Tongue (tissue), 2 donors: ENCODE data around the gene ELOVL1. TPM values are rescaled to one million over a fixed set of nuclear protein-coding genes. Genes with fewer than 3 reads are reported as not detected.
A peak's percentile ranks its signal among the peaks of the same experiment; 100 is the strongest.
"Not testable (repeated sequence)": the region's sequence is repeated elsewhere in the genome, so short reads cannot be mapped to it uniquely, and the experiment has no call there.

ENCODE experiments used
- DNase-seq: peaks from one replicate; pipeline ENCODE4 v3.0.0-alpha.2; 2015
- total RNA-seq: library from RNA; depleted of rRNA; stranded (reverse); fragments of >200 nt; gene quantifications from one replicate; pipeline ENCODE4 v1.2.3, GENCODE V29; 2014

Gene ELOVL1
- total RNA-seq, 1 donor from 2014 or later = 9.6 TPM

DNA sequence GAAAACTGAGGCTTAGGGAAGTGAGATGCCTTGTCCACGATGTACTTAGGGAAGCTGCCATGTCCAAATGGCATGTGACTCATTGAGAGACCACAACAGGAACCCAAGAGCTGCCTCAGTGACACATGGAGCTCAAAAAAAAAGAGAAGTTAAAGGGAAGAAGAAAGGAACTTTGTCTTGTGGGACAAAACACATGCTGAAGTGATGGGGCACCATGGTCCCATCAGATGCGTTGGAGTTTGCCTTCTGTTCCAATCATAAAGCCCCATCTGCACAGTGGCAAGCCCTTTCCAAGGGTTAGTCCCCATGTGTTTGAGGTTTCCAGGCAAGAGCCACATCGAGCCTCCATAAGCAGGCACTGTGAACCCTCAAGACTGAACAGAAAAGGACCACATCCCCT is 13.8 kb upstream of the ELOVL1 start:
- no peak for DNase-seq

DNA sequence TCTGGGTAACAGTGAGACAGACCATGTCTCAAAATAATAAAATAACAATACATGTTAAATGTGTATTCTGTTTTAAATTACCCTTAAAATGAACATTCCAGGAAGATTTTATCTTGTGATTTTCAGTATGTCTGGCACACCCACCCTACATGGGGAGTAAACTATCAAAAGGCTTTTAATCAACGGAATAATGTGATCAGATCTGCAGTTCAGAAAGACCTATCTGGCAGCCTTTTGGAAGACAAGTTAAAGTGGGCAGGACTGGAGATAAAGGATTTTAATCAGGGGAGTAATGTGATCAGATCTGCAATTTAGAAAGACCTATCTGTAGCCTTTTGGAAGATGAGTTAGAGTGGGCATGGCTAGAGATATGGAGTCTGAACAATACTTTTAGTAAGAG is 11.7 kb upstream of the ELOVL1 start:
- no peak for DNase-seq

DNA sequence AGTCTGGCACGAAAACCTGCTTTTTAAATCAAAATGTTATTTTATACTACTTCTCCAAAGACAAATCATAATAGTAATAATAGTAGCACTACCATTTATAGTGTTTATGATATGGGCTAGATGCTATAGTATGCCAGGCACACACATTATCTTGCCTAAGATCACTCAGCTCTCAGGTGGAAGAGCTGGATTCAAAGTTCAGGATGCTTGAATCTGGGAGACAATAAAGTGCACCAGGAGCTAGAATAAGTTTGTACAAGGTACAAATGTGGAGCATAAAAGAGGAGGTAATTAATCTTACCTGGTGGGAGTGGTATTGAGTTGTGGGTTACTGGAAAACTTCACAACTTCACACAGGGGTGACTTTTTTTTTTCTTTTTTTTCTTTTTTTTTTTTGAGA is 10.0 kb upstream of the ELOVL1 start:
- DNase-seq = no peak

DNA sequence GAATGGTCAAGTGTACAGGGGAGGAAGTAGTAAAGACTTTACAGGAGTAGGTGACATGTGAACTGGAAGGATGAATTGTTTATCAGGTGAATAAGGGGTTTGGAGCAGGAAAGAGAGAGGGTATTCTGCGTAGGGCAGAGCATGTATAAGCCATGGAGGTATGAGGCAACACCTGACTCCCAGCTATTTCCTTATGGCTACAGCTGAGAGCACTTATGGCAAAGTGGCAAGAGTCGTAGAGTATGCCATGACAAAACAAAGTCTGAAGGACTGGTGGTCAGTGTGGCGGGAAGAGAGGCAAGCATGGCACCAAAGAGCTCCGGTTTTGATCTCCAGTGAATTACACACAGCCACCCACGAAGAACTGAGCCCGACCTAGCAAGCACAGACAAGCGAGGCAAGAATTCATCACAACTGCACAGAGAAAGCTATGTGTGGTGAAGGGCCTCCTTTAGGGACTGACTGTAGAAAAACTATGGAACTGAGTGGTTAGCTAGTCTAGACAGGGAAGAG is 9.0 kb upstream of the ELOVL1 start:
- no peak for DNase-seq

DNA sequence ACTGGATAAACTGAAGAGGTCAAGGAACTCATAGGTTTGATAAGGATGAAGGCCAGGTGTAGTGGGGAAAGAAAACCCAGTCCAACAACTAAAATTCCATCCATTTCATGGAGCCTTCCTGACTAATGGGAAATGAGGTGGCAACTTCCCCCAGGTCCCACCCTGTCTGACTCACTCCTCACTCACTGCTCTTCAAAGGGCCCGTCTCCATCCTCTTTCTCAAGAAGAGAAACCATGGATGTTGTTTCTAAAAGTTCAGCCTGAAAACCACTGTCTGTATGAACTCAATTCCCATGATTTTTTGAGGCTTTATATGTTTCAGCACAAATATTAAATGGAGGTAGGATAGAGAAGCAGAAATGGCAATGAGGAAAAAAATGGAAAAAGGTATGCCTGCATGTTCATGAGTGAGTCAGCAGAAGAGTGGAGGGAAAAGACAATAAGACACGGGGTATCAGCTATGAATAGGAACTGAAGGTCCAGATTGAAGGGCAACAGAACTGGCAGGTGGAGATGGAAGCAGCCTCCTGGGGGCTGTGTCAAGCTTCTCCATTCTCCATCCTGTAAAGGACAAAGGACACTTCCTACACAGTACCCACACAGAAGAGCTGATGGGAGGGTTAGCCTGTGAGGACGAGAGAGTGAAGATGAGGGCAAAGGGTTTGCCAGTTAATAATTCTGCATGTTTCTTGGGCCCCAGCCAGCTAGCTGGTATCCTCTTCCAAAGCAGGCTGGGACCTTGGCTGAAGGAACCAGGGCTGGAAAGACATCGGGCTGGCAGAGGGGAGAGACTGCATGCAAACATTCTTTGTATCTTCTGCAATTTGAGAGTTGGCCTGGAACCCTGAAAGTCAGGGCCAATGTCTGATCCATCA is 5.5 kb upstream of the ELOVL1 start:
- DNase-seq = no peak

DNA sequence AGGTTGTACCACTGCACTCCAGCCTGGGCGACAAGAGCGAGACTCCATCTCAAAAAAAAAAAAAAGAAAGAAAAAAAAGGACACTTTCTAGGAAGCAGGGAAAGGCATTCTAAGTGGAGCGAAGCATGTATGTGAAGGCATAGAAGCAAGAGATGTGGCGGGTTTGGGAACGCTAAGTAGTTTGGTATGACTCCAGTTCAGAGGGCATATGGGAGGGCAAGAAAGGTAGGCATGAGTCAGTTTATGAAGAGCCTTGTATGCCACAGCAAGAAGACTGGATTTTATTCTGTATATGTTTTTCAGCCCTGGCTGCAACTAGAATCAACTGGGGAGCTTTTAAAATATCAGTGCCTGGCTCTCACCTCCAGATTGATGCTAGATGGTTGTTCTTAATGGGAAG is 4.4 kb upstream of the ELOVL1 start:
- DNase-seq = no peak

DNA sequence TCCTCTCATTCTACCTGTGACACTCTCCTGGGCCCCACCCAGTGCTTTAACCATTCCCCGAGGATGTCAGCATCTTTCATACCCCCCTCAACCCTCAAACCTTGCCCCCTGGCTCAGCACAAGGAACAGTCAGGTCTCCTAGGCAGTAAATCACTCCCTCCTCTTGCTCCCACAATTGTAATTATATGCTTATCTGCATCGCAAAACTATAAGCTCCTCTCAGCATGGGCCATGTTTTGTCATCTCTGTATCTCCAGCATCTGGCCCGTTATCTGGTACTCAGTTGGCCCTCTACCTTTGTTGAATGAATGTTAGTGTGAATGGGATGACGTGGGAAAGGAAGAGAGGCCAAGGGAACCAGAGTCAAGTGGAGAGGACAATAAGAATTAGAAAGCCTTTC is 2.8 kb upstream of the ELOVL1 start:
- DNase-seq = no peak

DNA sequence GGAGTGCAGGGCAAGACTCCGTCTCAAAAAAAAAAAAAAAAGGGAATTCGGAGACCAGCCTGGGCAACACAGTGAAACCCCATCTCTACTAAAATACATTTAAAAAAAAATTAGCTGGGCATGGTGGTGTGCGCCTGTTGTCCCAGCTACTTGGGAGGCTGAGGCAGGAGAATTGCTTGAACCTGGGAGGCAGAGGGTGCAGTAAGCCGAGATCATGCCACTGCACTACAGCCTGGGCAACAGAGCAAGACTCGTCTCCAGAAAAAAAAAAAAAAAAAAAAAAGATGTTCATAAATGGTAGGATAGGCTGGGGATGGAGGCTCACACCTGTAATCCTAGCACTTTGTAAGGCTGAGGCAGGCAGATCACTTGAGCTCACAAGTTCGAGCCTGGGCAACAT is 2.0 kb upstream of the ELOVL1 start:
- not testable (repeated sequence) for DNase-seq

DNA sequence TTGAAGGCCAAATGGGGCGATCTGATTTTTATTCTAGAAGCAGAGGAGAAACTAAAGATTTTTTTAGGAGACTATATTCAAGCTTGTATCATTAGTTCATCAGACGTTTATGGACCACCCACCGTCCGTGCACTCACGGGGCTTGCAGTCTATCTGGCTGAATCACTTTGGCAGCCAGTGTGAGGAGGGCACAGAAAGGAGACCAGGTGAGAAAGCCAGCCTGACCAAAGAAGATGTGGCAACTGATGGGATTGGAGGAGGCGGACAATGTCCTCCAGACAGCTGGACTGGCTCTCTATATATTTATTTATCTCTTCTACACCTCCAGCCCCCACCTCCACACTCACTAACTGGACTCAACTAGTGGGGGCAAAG is 822 bp upstream of the ELOVL1 start:
- no peak for DNase-seq

DNA sequence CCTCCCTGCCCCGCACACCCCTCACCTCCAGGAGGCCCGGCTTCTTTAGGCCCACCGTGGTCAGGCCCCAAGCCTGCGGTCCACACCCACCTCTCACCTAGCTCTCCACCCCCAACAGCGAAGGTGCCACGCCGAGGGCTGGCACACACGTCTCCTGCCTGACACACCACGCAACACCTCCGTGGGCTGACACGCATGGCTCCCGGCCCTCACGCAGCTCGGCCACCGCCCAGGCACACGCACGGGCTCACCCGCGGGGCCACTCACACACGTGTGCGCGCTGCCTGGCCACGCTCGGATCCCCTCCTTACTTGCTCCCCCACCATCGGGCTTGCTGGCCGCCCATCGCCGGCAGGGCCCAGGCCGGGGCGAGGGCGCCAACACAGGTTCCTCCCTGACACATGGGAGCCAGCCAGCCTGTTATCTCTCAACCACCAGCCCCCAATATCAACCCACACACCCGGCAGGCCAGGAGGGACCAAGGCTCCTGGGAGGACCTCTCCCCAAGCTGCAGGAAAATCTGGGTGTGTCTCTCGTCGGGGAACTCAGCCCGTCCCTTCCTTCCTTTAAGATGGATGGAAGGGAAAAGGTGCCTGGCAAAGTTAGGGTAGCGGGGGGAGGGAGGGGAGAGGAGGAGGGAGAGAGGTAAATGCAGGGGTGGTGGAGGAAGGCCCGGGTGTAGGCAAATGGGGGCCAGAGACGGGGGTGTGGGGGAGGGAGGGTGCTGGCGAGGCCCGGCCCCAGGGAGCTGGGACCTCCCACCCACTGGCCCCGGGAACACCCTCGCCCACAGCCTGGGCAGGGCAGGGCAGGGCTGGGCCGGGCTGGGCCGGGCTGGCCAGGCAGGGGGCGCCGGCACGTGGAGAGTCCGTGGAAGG is 546 bp downstream of the ELOVL1 start:
- DNase-seq = peak; percentile 28

DNA sequence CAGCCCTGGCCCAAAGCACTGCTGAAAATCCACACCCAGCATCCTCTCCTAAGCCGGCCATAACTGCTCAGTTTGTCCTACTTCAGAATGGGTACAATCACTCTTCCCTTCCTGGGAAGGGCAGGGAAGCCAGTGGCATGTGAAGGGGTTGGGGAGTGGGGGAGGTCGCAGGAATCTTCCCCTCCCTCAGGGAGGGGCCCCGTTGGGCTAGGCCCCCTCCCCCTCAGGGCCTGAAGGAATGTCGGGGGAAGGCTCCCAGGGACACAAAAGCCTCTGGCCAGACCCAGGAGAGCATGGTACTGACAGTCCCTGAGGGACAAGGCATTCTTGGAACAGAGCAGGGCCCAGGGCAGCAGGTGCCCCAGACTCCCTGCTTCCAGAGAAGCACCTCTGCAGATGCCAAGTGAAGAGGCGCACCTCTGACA is 1.2 kb downstream of the ELOVL1 start:
- DNase-seq = no peak

DNA sequence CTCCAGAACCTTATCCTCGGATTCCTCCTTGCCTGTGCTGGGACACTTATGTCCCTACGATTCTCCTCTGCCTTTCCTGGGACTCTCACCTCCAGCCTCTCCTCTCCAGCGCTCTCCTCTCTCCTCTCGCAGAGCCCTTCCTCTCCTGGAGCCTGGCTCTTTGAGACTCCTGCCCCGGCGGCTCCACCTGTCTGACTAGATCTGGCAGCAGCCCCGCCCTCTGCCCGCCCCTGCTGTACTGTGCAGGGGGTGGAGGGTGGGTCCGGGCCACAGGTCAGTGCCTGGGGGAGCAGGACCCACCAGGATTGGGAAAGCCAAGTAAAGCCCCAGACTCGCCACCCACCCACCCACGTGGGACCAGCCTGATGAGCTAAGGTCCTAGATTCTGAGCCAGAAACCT is 1.6 kb downstream of the ELOVL1 start:
- peak; percentile 24 for DNase-seq

DNA sequence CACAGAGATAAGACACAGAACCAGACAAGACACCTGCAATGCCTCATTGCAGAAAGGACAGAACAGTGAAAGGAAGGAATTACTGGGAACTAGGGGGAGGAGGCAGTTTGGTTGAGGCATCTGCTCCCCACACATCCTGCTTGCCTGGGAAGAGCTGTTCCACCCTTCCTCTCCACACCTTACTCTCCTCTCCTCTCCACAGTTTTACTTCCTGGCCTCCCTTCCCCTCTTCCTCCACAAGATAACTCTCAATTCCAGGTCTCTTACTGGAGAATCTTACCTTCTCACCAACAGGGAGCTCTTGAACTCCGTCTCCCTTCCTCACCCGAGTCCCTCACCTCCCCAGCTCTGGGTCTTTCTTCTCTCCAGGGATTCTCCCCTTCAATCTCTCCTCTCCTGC is 2.1 kb downstream of the ELOVL1 start:
- no peak for DNase-seq

DNA sequence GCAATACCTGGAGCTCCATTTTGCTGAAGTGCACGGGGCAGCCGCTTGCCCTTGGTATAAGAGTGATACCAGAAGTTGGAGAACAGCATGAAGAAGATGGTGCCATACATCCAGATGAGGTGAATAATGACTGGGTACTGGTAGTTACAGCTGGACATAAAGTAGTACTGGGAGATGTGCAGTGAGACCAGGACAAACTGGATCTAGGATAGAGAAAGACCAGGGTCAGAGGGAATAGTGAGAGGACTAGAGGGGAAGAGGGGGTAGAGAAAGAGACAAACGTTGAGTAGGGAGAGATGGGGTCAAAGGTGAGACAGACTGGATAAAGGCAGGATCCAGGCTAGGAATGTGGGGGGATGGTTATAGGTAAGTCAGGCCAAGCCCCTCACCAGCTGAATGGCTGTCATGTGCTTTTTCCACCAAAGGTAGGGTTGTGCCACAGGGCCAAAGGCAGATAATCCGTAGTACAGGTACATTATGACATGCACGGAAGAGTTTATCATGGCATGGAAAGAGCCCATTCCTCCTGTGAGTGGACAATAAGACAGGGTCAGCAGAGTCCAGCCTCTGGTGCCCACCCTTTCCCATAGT is 3.8 kb downstream of the ELOVL1 start:
- no peak for DNase-seq

DNA sequence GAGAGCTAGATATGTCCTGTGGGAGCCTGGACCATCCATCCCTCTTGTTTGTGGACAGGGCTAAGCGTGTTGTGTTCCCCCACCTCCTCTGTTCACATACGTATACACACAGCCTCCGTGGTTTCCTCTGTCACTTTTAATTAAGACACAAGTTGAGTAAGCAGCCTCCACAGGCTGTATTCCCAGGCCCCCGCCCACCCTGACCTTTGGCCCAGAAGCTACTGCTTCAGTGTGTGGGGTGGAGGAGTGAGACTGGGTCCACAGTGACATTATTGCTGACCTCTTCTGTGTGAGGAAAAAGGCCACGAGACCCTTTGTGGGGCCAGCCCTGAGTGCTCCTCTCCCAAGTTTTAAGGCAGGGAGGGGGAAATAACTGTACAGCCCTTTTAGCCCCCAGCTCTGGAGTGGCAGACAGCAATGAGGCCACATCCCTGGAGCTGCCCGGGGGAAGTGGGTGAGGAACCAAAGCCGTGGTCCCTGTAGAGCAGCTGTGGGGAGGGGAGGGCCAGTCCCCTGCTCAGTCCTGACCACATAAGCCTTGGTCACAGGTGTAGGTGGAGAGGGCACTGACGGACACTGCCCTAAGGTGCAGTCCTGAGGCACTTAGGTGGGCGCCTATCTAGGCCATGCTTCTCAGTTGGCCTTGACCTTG is 4.4 kb downstream of the ELOVL1 start:
- no peak for DNase-seq

DNA sequence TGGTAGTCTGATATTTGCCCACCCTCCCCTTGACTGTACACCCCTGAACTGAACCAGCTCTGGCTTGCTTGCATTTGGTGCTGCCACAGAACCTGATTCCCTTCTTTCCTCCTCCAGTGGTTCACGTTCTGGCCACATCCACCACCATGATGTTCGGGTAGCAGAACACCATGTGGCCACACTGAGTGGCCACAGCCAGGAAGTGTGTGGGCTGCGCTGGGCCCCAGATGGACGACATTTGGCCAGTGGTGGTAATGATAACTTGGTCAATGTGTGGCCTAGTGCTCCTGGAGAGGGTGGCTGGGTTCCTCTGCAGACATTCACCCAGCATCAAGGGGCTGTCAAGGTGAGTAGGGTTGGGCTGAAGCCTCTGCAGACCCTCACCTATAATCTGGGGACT is 7.2 kb downstream of the ELOVL1 start:
- no peak for DNase-seq

DNA sequence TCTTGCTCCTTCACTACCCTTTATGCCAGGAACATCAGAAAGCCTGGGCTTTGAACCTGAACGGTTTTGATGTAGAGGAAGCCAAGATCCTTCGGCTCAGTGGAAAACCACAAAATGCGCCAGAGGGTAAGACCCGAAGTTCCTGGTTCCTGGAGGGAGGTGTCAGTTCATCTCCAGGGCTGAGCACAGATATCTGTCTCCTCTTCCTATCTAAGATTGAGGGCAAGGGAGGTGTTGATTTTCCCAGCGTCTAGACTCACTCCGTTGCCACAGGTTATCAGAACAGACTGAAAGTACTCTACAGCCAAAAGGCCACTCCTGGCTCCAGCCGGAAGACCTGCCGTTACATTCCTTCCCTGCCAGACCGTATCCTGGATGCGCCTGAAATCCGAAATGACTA is 8.1 kb downstream of the ELOVL1 start:
- no peak for DNase-seq

DNA sequence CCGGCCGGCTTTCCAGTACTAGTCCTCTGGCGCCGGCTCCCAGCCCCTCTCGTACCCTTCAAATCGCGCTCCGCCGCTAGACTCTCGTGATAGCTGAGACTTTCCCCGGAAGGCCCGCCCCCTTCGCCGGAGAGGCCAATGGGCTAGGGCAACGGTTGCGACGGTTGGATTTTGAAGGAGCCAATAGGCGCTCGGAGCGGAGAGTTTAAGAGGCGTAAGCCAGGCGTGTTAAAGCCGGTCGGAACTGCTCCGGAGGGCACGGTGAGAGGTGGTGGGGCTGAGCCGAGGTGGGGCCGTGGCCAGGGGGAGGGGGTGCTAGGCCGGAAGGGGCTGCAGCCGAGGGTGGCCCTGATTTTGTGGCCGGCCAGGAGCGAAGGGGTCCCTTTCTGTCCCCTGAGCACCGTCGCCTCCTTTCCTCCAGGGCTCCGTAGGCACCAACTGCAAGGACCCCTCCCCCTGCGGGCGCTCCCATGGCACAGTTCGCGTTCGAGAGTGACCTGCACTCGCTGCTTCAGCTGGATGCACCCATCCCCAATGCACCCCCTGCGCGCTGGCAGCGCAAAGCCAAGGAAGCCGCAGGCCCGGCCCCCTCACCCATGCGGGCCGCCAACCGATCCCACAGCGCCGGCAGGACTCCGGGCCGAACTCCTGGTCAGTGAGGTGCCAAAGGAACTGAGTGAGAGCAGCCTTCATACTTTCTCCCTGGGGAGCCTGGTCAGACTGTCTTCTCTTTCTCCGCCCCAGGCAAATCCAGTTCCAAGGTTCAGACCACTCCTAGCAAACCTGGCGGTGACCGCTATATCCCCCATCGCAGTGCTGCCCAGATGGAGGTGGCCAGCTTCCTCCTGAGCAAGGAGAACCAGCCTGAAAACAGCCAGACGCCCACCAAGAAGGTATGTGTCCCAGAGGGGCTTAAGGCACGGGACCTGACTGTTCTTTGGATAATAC is 8.8 kb downstream of the ELOVL1 start, which contains the start of gene CDC20:
CDC20 (plus strand) TSS at position 236 of the 948 bp plus-strand sequence; CDS start at position 471, 235 bp downstream.
- DNase-seq = peak; percentile 99

DNA sequence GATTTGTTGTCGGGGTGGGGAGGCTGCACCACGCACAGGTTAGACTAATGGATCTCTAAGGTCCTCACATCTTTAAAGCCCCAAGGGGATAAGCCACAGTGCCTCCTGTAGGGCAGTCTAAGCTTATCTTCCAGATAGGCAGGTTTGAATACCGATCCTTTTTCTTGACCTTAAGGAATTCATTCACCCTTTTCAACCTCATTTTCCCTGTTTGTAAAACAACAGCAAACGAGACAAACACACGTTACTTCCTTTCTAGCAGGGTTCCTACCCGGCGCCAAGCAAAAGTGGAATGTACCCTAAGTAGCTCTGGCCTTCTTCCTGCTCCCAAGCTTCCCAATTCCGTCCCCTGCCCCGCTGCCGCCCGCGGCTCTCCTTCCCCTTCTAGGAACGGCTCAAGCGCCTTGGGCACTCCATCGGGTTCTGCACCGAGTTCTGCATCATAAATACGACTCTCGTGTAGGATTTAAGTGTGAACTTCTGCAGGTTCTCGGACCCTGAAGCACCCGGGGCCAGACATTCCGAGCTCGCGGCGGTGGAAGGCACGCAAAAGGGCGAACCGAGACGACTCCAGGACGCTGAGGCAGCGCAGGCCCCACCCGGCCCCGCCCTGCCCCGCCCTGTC is 9.6 kb downstream of the ELOVL1 start:
- DNase-seq = no peak

DNA sequence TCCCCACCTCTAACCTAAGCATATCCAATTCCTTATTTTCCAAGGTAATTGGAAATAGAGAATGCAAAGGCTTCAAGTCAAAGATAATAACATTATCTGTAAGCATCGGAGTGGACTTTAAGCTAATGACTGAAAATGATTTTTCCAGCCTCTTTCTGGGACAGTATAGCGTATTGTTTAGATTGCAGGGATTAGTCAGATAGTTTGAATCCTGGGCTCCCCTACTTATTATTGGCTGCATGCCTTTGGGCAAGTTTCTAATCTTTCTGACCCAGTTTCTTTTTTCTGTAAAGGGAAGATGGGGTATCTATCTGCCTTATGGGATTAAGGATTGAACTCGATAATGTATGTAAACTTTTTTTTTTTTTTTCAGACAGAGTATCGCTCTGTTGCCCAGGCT is 10.6 kb downstream of the ELOVL1 start:
- no peak for DNase-seq

DNA sequence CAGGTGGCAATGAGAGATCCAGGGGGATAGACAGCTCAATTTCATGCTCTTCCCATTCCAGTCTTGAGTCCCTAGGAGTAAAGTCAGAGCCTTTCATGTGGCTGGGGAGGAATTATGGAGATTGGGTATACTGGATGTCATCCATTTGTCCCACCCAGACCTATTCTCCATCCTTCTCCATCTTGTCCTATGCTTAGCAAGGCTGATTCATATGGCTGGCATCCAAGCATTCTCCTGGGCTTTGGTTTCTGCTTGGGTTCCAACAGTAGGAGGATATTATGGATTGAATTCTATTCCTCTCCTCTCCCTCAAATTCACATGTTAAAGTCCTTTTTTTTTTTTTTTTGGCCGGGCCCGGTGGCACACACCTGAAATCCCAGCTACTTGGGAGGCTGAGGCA is 12.9 kb downstream of the ELOVL1 start:
- no peak for DNase-seq
